OCI-LY3 (cell line): ENCODE results near the gene DENND2A.
"Not testable (repeated sequence)": the region's sequence is repeated elsewhere in the genome, so short reads cannot be mapped to it uniquely, and the experiment has no call there.

Source experiments
- H2AFZ ChIP-seq: fragments of 200-600, 300-600 bp; shearing (Covaris generic); 2 replicates; pipeline ENCODE4 v1.6.0; 2014; ENCODE audit warnings: antibody characterized with exemption, low read depth, low read length
- H3K27ac ChIP-seq: fragments of 200-600, 300-600 bp; sonication (generic); 2 replicates; pipeline ENCODE4 v1.5.1; 2014; ENCODE audit warnings: mild to moderate bottlenecking, low read length, moderate library complexity, mixed read lengths
- H3K27me3 ChIP-seq: fragments of 200-600, 300-600 bp; sonication (generic); 2 replicates; pipeline ENCODE4 v1.6.1; 2014; ENCODE audit warnings: low read depth, low read length, mixed read lengths
- H3K36me3 ChIP-seq: fragments of 200-600, 300-600 bp; sonication (generic); replicated peaks from 2 replicates; pipeline ENCODE3; 2014; ENCODE audit warnings: low read depth, low read length, mixed read lengths
- H3K4me1 ChIP-seq: fragments of 300-600, 200-600 bp; sonication (generic); 2 replicates; pipeline ENCODE4 v1.6.1; 2014; ENCODE audit warnings: low read length, mixed read lengths
- H3K4me2 ChIP-seq: fragments of 200-600, 300-600 bp; sonication (generic); 2 replicates; pipeline ENCODE4 v1.6.1; 2014; ENCODE audit warnings: low read length, mixed read lengths
- H3K4me3 ChIP-seq: fragments of 300-600, 200-600 bp; sonication (generic); 2 replicates; pipeline ENCODE4 v1.5.1; 2014; ENCODE audit warnings: antibody characterized with exemption, mild to moderate bottlenecking, low read length, moderate library complexity
- H3K79me2 ChIP-seq: fragments of 300-600, 200-600 bp; shearing (Covaris generic); 2 replicates; pipeline ENCODE4 v1.6.1; 2014; ENCODE audit warnings: mild to moderate bottlenecking, low read length, mixed read lengths
- H3K9ac ChIP-seq: fragments of 300-600, 200-600 bp; shearing (Covaris generic); 2 replicates; pipeline ENCODE4 v1.6.0; 2014; ENCODE audit warnings: mild to moderate bottlenecking, low read length, moderate library complexity
- H3K9me3 ChIP-seq: fragments of 200-600, 300-600 bp; shearing (Covaris generic); 2 replicates; pipeline ENCODE4 v1.6.1; 2014; ENCODE audit warnings: low read length, mixed read lengths; ENCODE audit not compliant: insufficient read depth
- H4K20me1 ChIP-seq: fragments of 200-600, 300-600 bp; sonication (generic); 2 replicates; pipeline ENCODE4 v1.6.1; 2016; ENCODE audit warnings: low read length, mixed read lengths; ENCODE audit not compliant: insufficient read depth
- EZH2phosphoT487 ChIP-seq: fragments of 200-600 bp; shearing (Covaris generic); IDR thresholded peaks from 2 replicates; pipeline ENCODE4 v1.6.1; 2018; ENCODE audit warnings: antibody characterized with exemption, mixed run types, low read depth
- TF ChIP-seq, protein P1 (sequence below): fragments of 200-600, 300-600 bp; sonication (generic); IDR thresholded peaks from 2 replicates; pipeline ENCODE4 v1.5.1; 2014; ENCODE audit warnings: antibody characterized with exemption, low read length, low read depth

The DENND2A gene

DNA sequence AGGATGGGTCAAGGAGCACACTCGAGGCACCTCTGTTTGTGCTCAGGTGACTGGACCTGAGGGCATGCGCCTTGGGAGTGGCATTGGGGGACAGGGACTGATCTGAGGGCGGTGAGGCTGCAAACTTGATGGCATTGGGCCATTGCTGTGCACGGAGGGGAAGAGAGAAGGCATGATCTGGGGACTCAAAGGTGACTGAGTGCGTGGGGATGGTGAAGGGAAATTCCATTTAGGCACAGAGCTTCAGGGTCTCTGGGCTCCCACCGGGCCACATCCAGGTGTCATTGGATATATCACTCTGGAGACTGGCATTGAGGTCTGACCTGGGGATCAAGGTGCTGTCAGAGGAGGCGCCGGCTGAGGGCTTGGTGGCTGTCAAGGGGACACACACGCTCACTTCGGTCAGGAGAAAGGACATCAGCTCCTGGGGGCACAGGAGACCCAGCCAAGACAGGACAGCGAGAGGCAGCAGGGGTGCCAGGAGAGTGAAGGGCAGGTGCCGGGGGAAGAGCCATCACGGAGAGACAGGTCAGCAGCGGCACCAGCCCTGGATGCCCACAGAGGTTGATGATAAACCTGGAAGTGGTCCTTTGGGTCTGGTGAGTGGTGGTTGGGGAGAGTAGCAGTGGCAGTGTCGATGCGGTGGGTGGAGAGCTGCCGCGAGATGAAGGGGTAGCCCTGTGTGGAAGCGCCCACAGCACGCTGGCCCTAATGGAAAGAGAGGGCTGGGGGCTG is 37.6 kb upstream of the DENND2A start:
- no peak overlapping the region for H3K4me3 ChIP-seq
- H3K4me2 ChIP-seq, result no peak overlapping the region
- TF ChIP-seq EZH2phosphoT487, result no peak
- TF ChIP-seq, protein P1, sequence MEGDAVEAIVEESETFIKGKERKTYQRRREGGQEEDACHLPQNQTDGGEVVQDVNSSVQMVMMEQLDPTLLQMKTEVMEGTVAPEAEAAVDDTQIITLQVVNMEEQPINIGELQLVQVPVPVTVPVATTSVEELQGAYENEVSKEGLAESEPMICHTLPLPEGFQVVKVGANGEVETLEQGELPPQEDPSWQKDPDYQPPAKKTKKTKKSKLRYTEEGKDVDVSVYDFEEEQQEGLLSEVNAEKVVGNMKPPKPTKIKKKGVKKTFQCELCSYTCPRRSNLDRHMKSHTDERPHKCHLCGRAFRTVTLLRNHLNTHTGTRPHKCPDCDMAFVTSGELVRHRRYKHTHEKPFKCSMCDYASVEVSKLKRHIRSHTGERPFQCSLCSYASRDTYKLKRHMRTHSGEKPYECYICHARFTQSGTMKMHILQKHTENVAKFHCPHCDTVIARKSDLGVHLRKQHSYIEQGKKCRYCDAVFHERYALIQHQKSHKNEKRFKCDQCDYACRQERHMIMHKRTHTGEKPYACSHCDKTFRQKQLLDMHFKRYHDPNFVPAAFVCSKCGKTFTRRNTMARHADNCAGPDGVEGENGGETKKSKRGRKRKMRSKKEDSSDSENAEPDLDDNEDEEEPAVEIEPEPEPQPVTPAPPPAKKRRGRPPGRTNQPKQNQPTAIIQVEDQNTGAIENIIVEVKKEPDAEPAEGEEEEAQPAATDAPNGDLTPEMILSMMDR, result no peak
- no peak overlapping the region for H2AFZ ChIP-seq
- H3K9ac ChIP-seq, result no peak overlapping the region
- H3K27me3 ChIP-seq, result no peaks in the 10 kb centered on the region
- H3K27ac ChIP-seq, result no peak overlapping the region
- H3K36me3 ChIP-seq, result peaks cover 15% of the 10 kb centered on the region
- no peaks in the 10 kb centered on the region for H3K79me2 ChIP-seq
- H3K9me3 ChIP-seq, result no peaks in the 10 kb centered on the region
- H3K4me1 ChIP-seq, result peaks cover 34% of the 10 kb centered on the region
- H4K20me1 ChIP-seq, result no peaks in the 10 kb centered on the region

DNA sequence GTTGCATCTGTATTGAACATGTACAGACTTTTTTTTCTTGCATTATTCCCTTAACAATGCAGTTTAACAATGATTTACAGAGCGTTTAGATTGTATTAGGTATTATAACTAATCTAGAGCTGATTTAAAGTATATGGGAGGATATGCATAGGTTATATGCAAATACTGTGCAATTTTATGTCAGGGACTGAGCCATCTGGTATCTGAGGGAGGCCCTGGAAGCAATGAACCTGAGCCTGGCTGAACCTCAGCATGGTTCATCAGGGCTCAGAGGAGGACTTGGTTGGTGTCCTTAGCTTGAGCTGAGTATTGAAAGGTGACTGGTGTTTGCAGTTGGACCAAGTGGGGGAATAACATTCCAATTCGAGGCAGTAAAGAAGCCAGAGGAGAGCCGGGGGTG is 36.9 kb upstream of the DENND2A start:
- Histone ChIP-seq H3K79me2 (no peaks in the 10 kb centered on the region), H3K4me3 (no peak overlapping the region), H3K9ac (no peak overlapping the region), H2AFZ (no peak overlapping the region), H3K36me3 (peaks cover 15% of the 10 kb centered on the region), H4K20me1 (no peaks in the 10 kb centered on the region), H3K9me3 (no peaks in the 10 kb centered on the region), H3K4me1 (peaks cover 34% of the 10 kb centered on the region), H3K27ac (no peak overlapping the region), H3K4me2 (no peak overlapping the region), H3K27me3 (no peaks in the 10 kb centered on the region)
- TF ChIP-seq, protein P1, result no peak
- no peak for TF ChIP-seq EZH2phosphoT487

DNA sequence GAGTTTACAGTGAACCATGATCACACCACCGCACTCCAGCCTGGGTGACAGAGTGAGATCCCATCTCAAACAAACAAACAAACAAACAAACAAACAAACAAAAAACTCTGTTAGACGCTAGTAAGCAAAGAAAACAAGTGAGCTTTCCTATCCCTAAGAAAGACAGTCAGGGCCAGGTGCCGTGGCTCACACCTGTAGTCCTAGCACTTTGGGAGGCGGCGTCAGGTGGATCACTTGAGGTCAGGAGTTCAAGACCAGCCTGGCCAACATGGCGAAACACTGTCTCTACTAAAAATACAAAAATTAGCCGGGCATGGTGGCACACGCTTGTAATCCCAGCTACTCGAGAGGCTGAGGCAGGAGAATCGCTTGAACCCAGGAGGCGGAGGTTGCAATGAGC is 36.3 kb upstream of the DENND2A start:
- Histone ChIP-seq H3K36me3 (peaks cover 15% of the 10 kb centered on the region), H3K4me1 (peaks cover 39% of the 10 kb centered on the region), H3K4me2 (peak overlapping the region; percentile 58; the same call in 1 of the 2 replicates)
- not testable (repeated sequence) for H4K20me1 ChIP-seq, H3K27ac ChIP-seq, H3K9ac ChIP-seq, H3K79me2 ChIP-seq, H2AFZ ChIP-seq, H3K27me3 ChIP-seq, H3K4me3 ChIP-seq, H3K9me3 ChIP-seq

DNA sequence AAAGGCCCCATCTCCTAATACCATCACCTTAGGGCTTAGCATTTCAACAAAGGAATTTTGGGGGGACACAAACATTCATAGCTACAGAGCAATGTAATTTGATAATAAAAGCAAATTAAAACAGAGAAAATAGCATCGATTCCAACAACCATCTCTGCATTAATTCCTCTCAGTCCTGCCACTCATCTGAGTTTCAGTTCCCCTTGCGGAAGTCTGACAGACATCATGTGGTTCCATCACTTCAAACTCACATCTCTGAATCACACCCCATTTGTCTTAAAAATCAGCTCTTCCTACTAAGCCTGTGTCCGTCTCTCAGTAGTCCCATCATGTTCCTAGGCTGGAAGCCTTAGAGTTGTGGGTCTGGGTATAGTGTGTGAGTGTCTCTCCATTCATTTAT is 35.7 kb upstream of the DENND2A start:
- H3K4me2 ChIP-seq, result peak overlapping the region; percentile 58
- no peak for TF ChIP-seq EZH2phosphoT487
- TF ChIP-seq, protein P1, result no peak
- no peaks in the 10 kb centered on the region for H3K79me2 ChIP-seq
- peak overlapping the region; percentile 4; the same call in 1 of the 2 replicates for H3K9ac ChIP-seq
- no peaks in the 10 kb centered on the region for H3K27me3 ChIP-seq
- H3K36me3 ChIP-seq, result peaks cover 15% of the 10 kb centered on the region
- no peaks in the 10 kb centered on the region for H3K9me3 ChIP-seq
- H2AFZ ChIP-seq, result no peak overlapping the region
- peaks cover 39% of the 10 kb centered on the region for H3K4me1 ChIP-seq
- H3K4me3 ChIP-seq, result peak overlapping the region; percentile 19
- H3K27ac ChIP-seq, result peak overlapping the region; percentile 45
- H4K20me1 ChIP-seq, result no peaks in the 10 kb centered on the region
